ENCODE results near the gene TNNC1. TPM values are rescaled to one million over a fixed set of nuclear protein-coding genes. Genes with fewer than 3 reads are reported as not detected.

TNNC1 gene
- total and polyA plus RNA-seq, 8 donors, result 0.40 to 6.3 (median 1.5) TPM

- H3K4me1 ChIP-seq, result peaks cover 10 to 29% (median 28%) of the 10 kb centered on the region in 3 donors
- no peaks in the 10 kb centered on the region for H3K9me3 ChIP-seq
- peak in 1 of 6 donors; percentile 30 for DNase-seq
- intact Hi-C loops (cut with DNase I), result no loop called here
- peaks cover 0 to 28% (median 8%) of the 10 kb centered on the region in 3 donors for H3K36me3 ChIP-seq
- H3K27me3 ChIP-seq, result no peaks in the 10 kb centered on the region
- H3K4me3 ChIP-seq, result peak overlapping the region in 1 of 4 donors; percentile 97
- WGBS, 2 donors, result 79 to 84% methylated on average over 8 of the region's 8 CpGs
- no peak overlapping the region for H3K27ac ChIP-seq
- TF ChIP-seq, protein P1, sequence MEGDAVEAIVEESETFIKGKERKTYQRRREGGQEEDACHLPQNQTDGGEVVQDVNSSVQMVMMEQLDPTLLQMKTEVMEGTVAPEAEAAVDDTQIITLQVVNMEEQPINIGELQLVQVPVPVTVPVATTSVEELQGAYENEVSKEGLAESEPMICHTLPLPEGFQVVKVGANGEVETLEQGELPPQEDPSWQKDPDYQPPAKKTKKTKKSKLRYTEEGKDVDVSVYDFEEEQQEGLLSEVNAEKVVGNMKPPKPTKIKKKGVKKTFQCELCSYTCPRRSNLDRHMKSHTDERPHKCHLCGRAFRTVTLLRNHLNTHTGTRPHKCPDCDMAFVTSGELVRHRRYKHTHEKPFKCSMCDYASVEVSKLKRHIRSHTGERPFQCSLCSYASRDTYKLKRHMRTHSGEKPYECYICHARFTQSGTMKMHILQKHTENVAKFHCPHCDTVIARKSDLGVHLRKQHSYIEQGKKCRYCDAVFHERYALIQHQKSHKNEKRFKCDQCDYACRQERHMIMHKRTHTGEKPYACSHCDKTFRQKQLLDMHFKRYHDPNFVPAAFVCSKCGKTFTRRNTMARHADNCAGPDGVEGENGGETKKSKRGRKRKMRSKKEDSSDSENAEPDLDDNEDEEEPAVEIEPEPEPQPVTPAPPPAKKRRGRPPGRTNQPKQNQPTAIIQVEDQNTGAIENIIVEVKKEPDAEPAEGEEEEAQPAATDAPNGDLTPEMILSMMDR (IDR thresholded peaks at IDR 0.05), result no peak
- no peak for FAIRE-seq
- ATAC-seq, result no peak
These were observed 45.4 kb downstream of the TNNC1 start for GRCh38 chr3:52408466-52408865.

- Histone ChIP-seq H3K9me3 (no peaks in the 10 kb centered on the region), H3K4me1 (peaks cover 10 to 28% (median 25%) of the 10 kb centered on the region in 3 donors), H3K27ac (no peak overlapping the region), H3K36me3 (peaks cover 0 to 35% (median 8%) of the 10 kb centered on the region in 3 donors), H3K4me3 (no peak overlapping the region), H3K27me3 (no peaks in the 10 kb centered on the region)
- intact Hi-C loops (cut with DNase I), result no loop called here
- FAIRE-seq, result no peak
- peak in 3 of 6 donors; percentile 53 to 75 (median 57) for DNase-seq
- ATAC-seq, result no peak
- TF ChIP-seq, protein P1 (IDR thresholded peaks at IDR 0.05), result no peak
- 85 to 88% methylated on average over 3 of the region's 3 CpGs for WGBS, 2 donors
These were observed 46.1 kb downstream of the TNNC1 start for GRCh38 chr3:52407779-52408178.

DNA sequence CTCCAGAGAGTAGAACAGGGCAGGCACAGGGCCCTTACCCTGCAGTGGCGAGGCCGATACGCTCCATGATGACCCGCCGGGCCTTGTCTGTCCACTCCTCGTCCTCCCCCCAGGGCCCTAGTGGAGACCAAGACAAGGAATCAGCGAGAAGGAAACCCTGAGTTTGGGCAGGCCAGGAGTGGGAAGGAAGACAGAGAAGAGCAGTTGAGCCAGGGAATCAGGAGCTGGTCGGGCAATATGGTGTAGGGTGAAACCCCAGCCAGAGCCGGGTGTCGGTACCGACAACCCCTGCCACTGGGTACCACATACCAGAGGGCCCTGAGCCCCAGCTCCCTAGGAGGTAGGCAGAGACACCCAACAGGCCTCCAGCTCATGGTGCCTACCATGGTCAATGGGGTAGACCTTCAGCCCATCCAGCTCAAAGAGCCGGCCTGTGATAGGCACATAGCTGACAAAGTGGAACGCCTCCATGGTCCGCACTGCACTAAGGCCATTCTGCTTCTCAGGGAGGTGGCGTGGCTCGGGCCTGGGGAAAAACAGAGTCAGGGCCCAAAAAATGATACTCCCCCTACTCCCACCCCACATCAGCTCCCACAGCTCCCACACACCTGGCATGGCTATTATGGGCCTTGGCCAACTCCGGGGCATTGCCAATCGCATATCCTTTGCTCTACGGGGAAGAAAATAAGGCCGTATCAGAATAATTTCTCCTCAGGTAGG, 46.9 kb downstream of the TNNC1 start:
- Histone ChIP-seq H3K27ac (no peak overlapping the region), H3K9me3 (no peaks in the 10 kb centered on the region), H3K4me3 (no peak overlapping the region), H3K4me1 (peaks cover 3 to 21% (median 17%) of the 10 kb centered on the region in 3 donors), H3K36me3 (peaks cover 0 to 43% (median 14%) of the 10 kb centered on the region in 3 donors), H3K27me3 (no peaks in the 10 kb centered on the region)
- ATAC-seq (no peak), DNase-seq (peak in 3 of 6 donors; percentile 23 to 55 (median 34)), FAIRE-seq (no peak)
- intact Hi-C loops (cut with DNase I), result no loop called here
- 94 to 95% methylated on average over 20 of the region's 20 CpGs for WGBS, 2 donors
- TF ChIP-seq, protein P1 (IDR thresholded peaks at IDR 0.05), result no peak

- WGBS, 2 donors, result 91 to 92% methylated on average over 10 to 11 of the region's 11 CpGs
- no peak for ATAC-seq
- no peak overlapping the region for H3K4me3 ChIP-seq
- no peak overlapping the region for H3K27ac ChIP-seq
- no peaks in the 10 kb centered on the region for H3K27me3 ChIP-seq
- TF ChIP-seq, protein P1 (IDR thresholded peaks at IDR 0.05), result no peak
- no peak for FAIRE-seq
- peaks cover 0 to 17% (median 10%) of the 10 kb centered on the region in 3 donors for H3K4me1 ChIP-seq
- peaks cover 0 to 49% (median 16%) of the 10 kb centered on the region in 3 donors for H3K36me3 ChIP-seq
- DNase-seq, result peak in 3 of 6 donors; percentile 31 to 69 (median 44)
- H3K9me3 ChIP-seq, result no peaks in the 10 kb centered on the region
- intact Hi-C loops (cut with DNase I), result no loop called here
These were observed 47.6 kb downstream of the TNNC1 start for GRCh38 chr3:52406231-52406661.

DNA sequence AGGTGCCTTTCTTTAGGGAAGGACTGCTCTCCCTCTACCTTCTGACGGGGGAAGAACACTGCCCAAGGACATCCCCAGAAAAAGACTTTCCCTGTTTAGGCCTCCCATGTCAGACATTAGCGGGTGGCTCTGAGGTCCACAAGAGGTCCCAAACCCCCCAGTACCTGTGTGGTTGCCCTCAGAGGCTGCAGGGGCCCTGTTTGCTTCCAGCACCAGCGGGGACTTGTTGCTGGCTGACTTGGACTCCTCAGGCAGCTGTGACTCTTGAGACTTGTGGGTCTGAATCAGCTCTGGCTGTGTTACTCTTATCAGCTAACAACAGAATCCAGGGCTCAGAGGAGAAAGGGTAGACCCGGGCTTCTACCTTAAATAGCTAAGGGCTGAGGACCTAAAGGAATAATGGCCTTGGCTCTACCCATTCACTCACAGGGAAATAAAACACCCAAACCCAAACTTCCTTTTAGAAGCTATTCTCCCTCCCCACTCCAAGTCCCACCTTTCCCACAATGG, 48.2 kb downstream of the TNNC1 start:
- ATAC-seq (no peak), DNase-seq (no peak), FAIRE-seq (no peak)
- H3K4me1 ChIP-seq, result peaks cover 0 to 17% (median 10%) of the 10 kb centered on the region in 3 donors
- TF ChIP-seq, protein P1 (IDR thresholded peaks at IDR 0.05), result no peak
- no peaks in the 10 kb centered on the region for H3K27me3 ChIP-seq
- no peaks in the 10 kb centered on the region for H3K9me3 ChIP-seq
- WGBS, 2 donors, result 85 to 92% methylated on average over 4 of the region's 4 CpGs
- peaks cover 0 to 49% (median 16%) of the 10 kb centered on the region in 3 donors for H3K36me3 ChIP-seq
- H3K4me3 ChIP-seq, result no peak overlapping the region
- intact Hi-C loops (cut with DNase I), result no loop called here
- no peak overlapping the region for H3K27ac ChIP-seq
